CD4-positive, alpha-beta T cell treated with Interleukin-17A for 1 hour (primary cell): ENCODE data around the gene DDX43.
A peak's percentile ranks its signal among the peaks of the same experiment; 100 is the strongest.
"Not testable (repeated sequence)": the region's sequence is repeated elsewhere in the genome, so short reads cannot be mapped to it uniquely, and the experiment has no call there.

Experiments used
- DNase-seq: peaks from one replicate; pipeline ENCODE4 v3.0.0-alpha.2; 2020

Gene DDX43

DNA sequence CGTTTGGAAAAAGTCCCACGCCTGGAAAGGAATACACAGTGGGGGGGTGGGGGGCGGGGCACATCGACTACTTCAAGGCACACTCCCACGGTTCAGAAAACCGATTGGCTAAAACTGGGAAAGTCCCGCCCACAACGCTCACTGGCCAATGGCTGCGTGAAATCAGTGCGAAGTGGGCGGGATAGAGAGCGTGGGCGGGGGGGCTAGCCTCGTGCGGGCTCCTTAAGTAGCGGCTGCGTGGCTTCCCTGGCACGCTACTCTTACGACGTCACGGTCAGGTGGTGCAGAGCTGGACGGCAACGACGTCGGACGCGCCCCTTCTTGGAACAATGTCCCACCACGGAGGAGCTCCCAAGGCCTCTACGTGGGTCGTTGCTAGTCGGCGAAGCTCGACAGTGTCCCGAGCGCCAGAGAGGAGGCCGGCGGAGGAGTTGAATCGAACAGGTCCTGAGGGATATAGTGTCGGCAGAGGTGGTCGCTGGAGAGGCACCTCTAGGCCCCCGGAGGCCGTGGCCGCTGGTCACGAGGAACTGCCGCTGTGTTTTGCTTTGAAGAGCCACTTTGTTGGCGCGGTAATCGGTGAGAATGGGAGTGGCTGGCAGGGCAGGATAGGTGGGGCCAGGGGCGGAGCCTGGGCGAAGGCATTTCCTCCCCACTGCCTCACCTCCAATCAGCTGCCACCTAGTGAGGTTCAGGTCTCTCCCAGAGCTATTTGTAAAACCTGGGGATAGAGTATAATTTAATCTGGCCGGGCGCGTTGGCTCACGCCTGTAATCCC is at the start of gene DDX43:
DDX43 (plus strand) TSS at position 252 of the 778 bp plus-strand sequence; CDS start at position 330, 78 bp downstream.
- peak; percentile 85 for DNase-seq

DNA sequence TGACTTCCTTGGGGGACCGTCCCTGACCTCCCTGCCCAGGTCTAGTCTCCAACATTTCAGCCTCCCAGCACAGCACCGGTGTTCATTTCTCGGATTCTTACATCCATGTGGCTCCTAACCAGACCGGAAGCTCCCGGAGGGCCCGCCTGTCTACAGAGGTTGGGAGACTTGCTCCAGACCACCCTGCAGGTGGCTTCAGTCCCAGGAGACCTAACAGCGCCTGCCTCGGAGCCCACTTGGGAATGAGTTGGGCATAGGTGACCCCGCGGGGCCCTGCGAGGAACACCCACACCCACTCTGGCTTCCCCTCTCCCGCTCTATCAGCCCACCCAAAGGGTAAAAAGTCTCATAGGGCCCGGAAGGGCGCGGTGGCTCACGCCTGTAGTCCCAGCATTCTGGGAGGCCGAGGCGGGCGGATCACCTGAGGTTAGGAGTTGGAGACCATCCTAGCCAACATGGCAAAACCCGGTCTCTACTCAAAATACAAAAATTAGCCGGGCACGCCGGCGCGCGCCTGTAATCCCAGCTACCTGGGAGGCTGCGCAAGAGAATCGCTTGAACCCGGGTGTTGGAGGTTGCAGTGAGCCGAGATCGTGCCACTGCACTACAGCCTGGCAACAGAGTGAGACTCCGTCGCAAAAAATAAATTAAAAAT is 46.0 kb upstream of the DDX43 start:
- no peak for DNase-seq

DNA sequence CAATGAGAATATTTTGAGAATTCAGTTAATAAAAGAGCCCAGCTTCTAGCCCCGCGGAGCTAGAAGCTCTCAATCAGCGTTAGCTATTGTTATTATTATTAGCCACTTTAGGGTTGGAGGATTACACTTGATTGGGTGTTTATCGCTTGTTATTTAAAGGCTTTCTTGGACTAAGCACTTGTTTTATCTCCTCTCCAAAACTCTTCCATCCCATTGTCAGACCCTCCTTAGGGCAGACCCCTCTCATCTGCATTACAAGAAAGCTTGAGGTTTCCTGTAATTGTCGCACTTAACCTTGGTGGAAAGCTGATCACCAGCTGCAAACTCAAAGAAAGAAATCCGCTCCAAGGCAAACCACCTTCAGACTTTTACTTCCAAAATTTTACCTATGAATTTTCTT is 45.3 kb upstream of the DDX43 start:
- no peak for DNase-seq

DNA sequence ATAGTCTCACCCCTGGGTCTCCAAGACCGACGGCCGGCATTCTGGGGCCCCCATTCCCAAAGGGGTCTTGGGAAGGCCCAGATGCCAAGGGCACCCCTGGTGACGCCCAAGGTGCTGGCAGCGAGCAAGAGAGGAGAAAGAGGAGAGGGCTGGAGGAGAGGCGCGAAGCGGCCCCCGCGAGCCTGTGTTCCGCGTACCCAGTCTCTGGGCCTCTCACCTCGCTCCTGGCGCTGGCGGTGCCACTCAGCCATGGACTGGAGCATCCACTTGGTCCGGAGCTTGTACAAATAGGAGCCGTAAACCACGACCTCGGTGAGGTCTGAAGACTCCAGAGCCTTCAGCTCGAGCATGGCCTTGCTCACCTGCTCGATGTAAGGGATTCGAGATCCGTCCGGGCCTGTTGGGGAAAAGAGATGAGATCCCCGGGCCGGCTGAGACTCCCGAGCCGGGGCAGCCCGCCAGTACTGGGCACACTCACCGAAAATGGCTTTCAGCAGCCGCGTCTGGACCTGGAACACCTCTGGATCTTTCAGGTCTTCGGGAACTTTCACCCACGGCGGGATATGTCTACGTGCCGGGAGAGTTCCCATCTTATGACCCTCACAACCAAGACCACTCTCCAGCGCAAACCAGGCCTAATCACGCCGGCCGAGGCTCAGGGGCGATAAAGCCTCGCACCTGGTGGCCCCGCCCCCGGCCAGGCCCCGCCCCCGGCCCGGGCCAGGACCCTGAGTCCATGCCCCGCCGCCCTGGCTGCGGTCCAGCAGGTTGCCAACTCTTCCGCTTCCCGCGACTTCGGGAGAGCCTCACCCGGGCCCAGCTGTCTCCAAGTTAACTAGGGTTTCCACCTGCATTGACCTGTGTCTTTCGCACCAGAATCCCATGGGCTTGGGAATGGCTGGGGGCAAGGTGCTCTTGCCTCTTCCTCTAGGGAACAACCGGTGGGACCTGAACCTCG is 40.7 kb upstream of the DDX43 start, which contains the start of gene DPPA5:
DPPA5 (minus strand) TSS at position 641 of the 958 bp plus-strand sequence; CDS start at position 590, 51 bp downstream.
- DNase-seq, result no peak

DNA sequence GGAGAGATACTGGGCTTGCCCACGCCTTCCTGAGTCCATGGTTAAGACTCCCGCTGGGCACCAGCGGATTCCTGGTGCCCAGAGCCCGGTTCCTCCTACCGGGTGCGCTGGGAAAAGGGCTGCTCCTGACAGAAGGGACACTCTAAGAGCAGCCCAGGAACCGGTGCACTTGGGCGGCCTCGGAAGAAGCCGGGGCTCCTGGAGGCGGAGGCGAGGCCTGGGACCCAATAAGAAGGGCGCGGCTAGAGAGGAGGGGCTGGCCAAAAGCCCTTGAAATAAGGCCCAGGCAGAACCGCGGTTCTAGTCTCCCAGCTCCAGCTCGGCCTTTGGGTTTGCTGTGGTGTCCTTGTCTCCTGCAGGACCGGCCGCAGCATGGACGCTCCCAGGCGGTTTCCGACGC is 32.3 kb upstream of the DDX43 start, which contains the start of gene KHDC3L:
KHDC3L (plus strand) TSS at position 301 of the 400 bp plus-strand sequence; CDS start at position 373, 72 bp downstream.
- no peak for DNase-seq

DNA sequence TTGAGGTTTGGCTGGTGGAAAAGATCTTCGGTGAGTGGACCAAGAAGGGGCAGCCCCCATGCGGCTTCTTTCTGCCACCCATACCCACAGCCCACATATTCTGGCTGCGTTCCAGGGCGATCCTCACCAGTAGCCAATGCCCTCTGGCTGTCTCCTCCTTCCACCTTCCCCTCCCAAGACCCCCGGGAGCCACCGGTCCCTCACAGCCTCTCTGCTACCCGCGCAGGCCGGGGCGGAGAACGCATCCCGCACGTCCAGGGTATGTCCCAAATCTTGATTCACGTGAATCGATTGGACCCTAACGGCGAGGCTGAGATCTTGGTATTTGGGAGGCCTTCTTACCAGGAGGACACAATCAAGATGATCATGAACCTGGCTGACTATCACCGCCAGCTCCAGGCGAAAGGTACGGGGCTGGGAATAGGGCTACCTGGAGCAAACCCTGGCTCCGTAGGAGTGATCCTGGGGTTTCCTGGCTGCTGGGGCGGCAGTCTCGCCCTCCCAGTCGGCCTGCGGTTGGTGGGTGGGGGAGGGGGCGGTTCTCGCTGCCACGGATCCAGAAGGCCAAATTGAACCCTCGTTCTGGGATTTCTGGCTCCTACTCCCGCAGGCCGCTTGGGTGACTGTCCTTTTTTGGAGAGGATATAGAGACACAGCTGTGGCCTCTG is 31.6 kb upstream of the DDX43 start:
- no peak for DNase-seq

DNA sequence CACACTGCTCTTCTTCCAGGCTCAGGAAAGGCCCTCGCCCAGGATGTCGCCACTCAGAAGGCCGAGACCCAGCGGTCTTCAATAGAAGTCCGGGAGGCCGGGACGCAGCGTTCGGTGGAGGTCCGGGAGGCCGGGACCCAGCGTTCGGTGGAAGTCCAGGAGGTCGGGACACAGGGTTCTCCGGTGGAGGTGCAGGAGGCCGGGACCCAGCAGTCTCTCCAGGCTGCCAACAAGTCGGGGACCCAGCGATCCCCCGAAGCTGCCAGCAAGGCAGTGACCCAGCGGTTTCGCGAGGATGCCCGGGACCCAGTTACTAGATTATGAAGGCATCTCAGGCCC is 31.1 kb upstream of the DDX43 start:
- no peak for DNase-seq

DNA sequence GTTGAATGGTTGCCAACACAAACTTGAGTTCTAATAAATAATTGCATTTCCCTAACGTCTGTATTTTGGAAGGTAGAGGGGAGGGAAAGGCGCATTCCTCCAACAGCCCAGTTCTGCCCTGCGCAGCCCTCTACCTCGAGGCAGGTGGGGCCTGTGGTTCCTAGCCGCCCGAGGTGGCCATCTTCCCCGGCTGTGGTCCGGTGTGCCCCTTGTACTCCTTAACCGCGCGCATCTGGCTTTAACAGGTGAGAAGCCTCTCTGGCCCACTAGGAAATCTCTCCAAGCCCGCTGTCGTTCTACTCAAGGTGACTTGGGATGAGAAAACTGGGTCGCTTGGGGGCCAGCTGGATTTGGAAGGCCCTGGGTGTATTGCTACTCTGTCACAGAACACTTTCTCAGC is 30.5 kb upstream of the DDX43 start:
- DNase-seq, result no peak

DNA sequence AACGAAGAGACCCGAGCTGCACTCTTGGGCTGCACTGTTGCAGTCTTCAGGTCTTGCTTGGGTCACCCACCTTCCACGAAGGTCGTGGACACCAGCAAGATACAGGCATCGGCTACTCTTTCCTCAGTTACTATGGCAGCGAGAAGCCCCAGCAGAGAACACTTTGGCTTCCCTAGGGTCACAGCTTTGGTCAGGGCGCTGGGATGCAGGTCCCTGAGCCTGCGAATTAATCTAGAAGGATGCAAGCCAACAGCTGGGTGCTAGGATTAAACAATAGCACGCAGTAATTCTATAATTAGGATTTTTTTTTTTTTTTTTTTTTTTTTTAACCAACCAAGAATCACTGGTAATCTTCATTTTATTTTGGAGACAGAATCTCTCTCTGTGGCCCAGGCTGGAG is 30.1 kb upstream of the DDX43 start:
- no peak for DNase-seq

DNA sequence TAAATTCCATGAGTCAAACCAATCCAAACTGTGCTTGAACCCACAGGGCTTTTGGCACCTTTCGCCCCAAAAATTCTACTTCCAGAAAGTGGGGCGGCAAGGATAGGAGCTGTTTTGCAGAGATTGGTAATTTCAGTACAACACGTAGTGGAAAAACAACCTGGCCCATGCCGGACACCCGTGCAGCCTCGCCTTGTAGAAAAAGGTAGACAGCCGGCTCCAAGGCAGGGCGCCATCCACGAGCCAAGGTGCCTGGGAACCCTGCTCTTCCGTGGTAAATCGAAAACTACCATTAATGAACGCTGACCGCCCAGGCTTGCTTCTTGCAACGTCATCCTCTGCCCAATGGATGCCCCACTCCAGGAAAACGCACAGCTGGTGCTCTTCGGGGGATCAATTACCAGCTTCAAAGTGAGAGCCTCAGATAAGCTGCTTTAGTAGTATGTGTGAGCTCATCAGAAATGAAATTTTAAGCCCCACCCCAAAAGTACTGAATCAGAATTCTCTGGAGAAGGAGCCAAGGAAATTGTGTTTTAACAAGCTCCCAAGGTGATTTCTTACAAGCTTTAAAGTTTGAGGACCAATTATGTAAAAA is 26.8 kb upstream of the DDX43 start:
- DNase-seq, result no peak

DNA sequence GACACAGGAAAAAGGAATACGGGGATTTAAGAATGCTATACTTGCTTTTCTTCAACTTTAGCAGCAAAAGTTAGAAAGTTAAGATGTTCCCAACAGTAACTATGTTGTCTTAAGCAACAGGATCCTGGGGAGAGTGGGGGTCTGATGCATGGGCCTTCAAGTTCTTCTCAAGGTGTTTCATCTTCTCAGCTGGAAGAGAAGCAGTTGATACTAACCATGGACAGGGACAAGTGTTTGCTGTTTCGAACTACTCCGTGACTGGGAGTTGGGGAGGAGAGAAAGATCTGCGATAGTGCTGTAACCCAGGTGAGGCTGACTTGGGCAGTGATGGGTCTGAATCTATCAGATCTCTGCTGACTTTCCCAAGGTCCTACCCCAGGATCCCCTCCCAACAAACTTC is 26.0 kb upstream of the DDX43 start:
- no peak for DNase-seq

DNA sequence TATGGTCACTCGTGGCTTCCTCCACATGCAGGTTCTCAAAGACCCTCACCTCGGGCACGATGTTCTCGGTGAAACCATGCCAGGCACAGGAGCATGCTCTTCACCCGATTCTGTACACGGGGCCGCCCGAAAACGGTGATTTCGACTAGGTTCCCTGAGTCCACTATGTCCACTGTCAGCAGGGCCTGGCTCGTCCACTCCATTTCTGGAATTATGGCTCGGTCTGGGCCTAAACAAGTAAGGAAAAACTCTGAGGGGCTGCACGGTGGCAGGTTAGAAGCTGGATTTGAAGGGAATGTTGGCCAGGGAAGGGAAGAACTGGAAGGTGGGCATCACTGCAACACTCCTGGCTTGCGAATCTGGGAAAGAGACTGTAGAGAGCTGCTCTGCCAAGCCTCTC is 25.5 kb upstream of the DDX43 start:
- no peak for DNase-seq

DNA sequence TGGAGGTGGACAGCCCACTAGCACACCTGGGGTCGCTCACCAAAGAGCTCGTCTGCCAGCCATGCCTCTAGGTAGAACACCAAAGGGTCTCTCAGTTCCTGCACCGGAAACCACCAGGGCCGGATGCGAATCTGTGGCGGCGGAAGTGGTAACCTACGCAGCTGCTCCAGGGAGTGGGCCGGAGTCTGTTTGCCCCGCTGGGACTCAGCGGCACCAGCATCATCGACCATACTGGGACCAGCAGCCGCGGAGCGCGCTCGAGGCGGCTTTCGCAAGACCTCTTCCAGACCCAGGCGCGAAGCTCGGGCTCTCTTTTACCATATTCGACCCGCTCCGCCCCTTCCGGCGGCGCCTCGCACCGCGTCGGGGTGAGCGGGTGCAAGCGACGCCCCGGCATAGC is 25.1 kb upstream of the DDX43 start, which contains the start of gene OOEP:
OOEP (minus strand) TSS at position 335 of the 400 bp plus-strand sequence; CDS start at position 230, 105 bp downstream.
- no peak for DNase-seq

DNA sequence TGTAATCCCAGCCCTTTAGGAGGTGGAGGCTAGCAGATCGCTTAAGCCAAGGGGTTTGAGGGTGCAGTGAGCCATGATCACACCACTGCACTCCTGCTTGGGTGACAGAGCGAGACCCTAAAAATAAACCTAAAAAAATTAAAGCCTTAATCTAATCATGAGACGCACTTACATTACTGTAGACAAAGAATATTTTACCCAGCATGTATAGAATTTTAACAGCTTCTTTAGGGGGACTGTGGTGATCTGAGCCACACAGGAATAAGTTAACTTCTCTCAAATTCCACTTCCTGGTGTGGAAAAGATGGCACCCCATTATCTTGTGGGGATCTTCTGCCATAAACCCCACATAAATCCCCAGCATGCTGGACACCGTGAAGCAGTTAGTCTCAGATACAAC is 22.6 kb upstream of the DDX43 start:
- DNase-seq, result no peak

DNA sequence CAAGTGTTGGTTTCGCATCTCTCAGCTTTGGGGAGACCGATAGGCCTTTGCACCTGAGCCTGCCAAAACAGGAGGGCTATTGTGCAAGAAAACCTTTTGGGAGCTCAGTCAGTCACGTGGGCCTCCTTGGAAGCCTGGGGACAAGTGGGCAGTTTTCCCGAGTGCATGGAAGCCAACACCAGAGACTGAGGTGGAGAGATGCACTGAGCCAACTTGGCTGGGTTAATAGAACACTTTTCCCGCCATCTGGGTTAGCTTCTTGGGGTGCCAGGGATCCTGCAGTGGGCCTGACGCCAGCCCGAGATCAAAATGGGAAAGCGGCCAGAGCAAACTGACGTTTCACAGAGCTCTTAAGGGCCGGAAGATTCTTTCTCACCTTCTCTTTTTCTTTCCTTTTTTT is 22.1 kb upstream of the DDX43 start:
- no peak for DNase-seq

DNA sequence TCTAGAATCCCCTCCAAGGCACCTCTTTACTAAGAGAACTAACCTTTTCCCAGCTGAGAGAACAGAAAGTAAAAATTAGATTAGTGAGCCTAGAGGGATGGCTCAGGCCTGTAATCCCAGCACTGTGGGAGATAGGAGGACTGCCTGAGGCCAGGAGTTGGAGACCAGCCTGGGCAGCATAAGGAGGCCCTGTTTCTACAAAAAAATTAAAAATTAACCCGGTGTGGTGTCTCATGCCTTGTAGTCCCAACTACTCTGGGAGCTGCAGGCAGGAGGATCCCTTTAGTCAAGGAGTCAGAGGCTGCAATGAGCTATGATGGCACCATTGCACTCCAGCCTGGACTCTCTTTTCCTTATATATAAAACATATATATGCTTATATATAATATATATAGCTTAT is 19.4 kb upstream of the DDX43 start:
- no peak for DNase-seq

DNA sequence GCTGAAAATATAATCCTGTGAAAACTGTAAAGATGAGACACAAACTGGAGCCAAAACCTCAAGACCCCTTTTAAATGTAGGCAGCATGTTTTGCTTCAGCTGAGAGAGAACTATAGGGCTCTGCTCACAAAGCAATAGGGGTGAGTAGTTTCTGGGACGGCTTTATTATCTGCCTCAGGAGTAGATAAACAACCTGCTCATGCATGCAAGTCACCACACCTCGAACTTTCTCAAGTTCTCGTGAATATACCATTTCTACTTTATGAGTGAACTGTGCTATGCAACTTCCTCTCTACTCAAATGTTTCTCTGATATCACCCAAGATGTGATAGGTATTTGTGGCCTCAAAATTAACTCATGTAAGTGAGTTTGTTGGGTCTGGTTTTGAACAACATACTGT is 17.4 kb upstream of the DDX43 start:
- DNase-seq, result no peak

DNA sequence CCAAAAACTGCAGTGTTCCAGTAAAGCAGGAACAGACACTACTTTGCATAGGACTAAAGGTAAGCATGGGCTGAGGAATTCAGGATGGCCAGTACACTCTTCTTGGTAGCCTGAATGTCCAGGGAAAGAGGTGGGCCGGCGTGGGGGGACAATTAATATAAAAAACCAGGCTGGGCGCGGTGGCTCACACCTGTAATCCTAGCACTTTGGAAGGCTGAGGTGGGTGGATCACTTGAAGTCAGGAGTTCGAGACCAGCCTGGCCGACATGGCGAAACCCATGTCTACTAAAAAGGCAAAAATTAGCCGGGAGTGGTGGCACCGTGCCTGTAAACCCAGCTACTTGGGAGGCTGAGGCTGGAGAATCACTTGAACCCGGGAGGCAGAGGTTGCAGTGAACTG is 13.1 kb upstream of the DDX43 start:
- DNase-seq, result not testable (repeated sequence)

DNA sequence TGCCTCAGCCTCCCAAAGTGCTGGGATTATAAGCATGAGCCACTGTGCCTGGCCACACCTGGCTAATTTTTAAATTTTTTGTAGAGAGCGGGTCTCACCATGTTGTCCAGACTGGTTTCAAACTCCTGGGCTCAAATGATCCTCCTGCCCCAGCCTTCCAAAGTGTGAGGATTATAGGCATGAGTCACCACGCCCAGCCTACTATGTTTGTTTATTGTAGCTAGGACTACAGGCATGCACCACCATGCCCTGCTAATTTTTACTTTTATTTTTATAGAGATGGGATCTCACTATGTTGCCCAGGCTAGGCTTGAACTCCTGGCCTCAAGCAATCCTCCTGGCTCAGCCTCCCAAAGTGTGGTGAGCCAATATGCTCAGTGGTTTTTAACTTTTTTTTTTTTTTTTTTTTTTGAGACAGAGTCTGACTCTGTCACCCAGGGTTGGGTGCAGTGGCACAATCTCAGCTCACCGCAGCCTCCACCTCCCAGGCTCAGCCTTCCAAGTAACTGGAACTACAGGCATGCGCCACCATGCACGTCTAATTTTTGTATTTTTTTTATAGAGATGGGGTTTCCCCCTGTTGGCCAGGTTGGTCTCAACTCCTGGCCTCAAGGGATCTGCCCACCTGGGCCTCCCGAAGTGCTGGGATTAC is 12.0 kb upstream of the DDX43 start:
- no peak for DNase-seq

DNA sequence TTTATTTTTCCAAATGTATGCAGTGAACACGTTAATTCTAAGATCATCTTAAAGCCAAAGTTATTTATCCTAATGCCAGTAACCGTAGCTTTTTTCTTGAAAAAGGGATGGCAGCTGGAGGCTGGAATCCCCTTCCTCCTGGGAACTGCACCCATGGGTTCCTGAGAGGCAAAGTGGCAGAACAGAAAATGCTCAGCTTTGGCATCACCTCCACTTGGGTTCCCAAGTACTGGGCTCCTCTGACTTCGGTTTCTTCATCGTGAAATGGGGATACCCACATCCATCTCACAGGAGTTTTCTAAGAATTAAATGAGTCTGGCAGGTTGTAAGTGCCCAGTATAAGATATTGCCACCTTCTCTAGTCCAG is 6.2 kb upstream of the DDX43 start:
- DNase-seq, result no peak

DNA sequence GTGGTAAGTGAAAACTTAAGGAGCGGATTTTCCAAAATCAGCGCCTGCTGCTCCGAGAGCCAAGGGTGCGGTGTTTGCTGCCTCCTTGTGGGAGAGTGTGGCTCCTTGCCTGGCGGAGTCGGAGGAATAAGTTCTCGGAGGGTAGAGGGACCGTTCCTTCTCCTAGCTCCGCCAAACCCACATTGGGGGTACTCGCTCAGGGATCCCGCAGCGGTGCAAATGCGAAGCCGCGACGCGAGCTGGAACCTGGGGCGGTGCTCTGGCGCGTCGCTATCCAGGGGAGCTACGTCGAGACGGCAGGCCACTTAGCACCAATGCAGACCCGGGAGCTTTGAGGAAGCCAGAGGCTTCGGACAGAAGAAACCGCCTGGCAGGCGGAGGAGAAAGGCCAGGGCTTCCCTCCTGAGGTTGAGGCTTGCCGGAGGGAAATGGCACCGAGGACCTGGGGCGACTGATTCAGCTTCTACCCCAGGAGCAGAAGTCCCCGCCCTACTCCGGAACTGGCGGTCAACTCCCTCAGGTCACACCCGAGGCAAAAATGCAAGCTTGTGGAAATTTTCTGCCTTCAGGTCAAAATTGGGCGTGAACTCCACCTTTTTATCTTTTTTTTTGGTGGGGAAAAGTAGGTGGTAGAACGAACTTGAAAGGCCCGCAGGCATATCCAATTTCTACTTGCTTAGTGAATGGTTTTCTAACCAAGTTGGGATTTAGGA is 5.7 kb upstream of the DDX43 start:
- DNase-seq, result peak; percentile 75
